HFF-Myc (cell line): ENCODE measurements around the gene CPB2.

Experiments
- DNase-seq: peaks from one replicate; pipeline ENCODE4 v3.0.0-alpha.2; 2011; ENCODE audit warnings: low read depth; ENCODE audit errors: extremely low read depth
- H3K4me3 ChIP-seq: replicated peaks from 2 replicates; pipeline ENCODE4 v1.5.1; 2011; ENCODE audit warnings: low read depth, mild to moderate bottlenecking, control low read depth, low read length
- CTCF ChIP-seq: IDR thresholded peaks from 2 replicates; pipeline ENCODE4 v1.5.1; 2012; ENCODE audit warnings: mild to moderate bottlenecking, low read depth, low read length, control low read depth; ENCODE audit errors: missing control alignments

Gene CPB2

GRCh38 chr13:46079770-46080169, 25.1 kb downstream of the CPB2 start:
- no peak for DNase-seq
- no peak for TF ChIP-seq CTCF
- H3K4me3 ChIP-seq: no peak overlapping the region

- DNase-seq: no peak
- no peak for TF ChIP-seq CTCF
- no peak overlapping the region for H3K4me3 ChIP-seq
These were observed 27.6 kb downstream of the CPB2 start for GRCh38 chr13:46077265-46077664.

GRCh38 chr13:46076827-46077226, 28.0 kb downstream of the CPB2 start:
- TF ChIP-seq CTCF: no peak
- DNase-seq: no peak
- no peak overlapping the region for H3K4me3 ChIP-seq

- no peak overlapping the region for H3K4me3 ChIP-seq
- DNase-seq: no peak
- TF ChIP-seq CTCF: no peak
These were observed 29.0 kb downstream of the CPB2 start for GRCh38 chr13:46075811-46076210.

- TF ChIP-seq CTCF: no peak
- H3K4me3 ChIP-seq: no peak overlapping the region
- DNase-seq: no peak
These were observed 33.1 kb downstream of the CPB2 start for GRCh38 chr13:46071590-46072249.

GRCh38 chr13:46063292-46063691, 41.5 kb downstream of the CPB2 start:
- DNase-seq: no peak
- H3K4me3 ChIP-seq: no peak overlapping the region
- no peak for TF ChIP-seq CTCF

GRCh38 chr13:46062185-46062584, 42.6 kb downstream of the CPB2 start:
- no peak for DNase-seq
- H3K4me3 ChIP-seq: no peak overlapping the region
- TF ChIP-seq CTCF: no peak
